ENCODE results near the gene ZNF81.
"Not testable (repeated sequence)": the region's sequence is repeated elsewhere in the genome, so short reads cannot be mapped to it uniquely, and the experiment has no call there.

The ZNF81 gene

GRCh38 chrX:47846040-47846439 is 9.3 kb downstream of the ZNF81 start:
- no peak for DNase-seq

- DNase-seq, result no peak
Measured at GRCh38 chrX:47849778-47850177, 13.1 kb downstream of the ZNF81 start.

GRCh38 chrX:47850389-47850788 is 13.7 kb downstream of the ZNF81 start:
- DNase-seq, result not testable (repeated sequence)

- DNase-seq, result no peak
Measured at GRCh38 chrX:47850901-47851300, 14.2 kb downstream of the ZNF81 start.

- peak; percentile 63 for DNase-seq
Measured at GRCh38 chrX:47854474-47854873, 17.8 kb downstream of the ZNF81 start.

- no peak for DNase-seq
Measured at GRCh38 chrX:47859686-47860085, 23.0 kb downstream of the ZNF81 start.

GRCh38 chrX:47862680-47863079 is 26.0 kb downstream of the ZNF81 start:
- DNase-seq, result no peak

GRCh38 chrX:47863187-47863586 is 26.5 kb downstream of the ZNF81 start:
- no peak for DNase-seq

GRCh38 chrX:47864300-47864699 is 27.6 kb downstream of the ZNF81 start:
- no peak for DNase-seq

GRCh38 chrX:47864785-47865184 is 28.1 kb downstream of the ZNF81 start:
- no peak for DNase-seq

- no peak for DNase-seq
Measured at GRCh38 chrX:47873123-47873522, 36.4 kb downstream of the ZNF81 start.

- DNase-seq, result no peak
Measured at GRCh38 chrX:47877327-47877726, 40.6 kb downstream of the ZNF81 start.

GRCh38 chrX:47878198-47878597 is 41.5 kb downstream of the ZNF81 start:
- no peak for DNase-seq

- no peak for DNase-seq
Measured at GRCh38 chrX:47879463-47879862, 42.8 kb downstream of the ZNF81 start.

GRCh38 chrX:47880927-47881326 is 44.2 kb downstream of the ZNF81 start:
- no peak for DNase-seq

- DNase-seq, result no peak
Measured at GRCh38 chrX:47885501-47885900, 48.8 kb downstream of the ZNF81 start.

- no peak for DNase-seq
Measured at GRCh38 chrX:47898024-47898423, 61.3 kb downstream of the ZNF81 start.

- DNase-seq, result no peak
Measured at GRCh38 chrX:47900833-47901232, 64.1 kb downstream of the ZNF81 start.

- DNase-seq, result no peak
Measured at GRCh38 chrX:47902161-47902560, 65.5 kb downstream of the ZNF81 start.

- DNase-seq, result no peak
Measured at GRCh38 chrX:47915886-47916493, 79.3 kb downstream of the ZNF81 start.

GRCh38 chrX:47918274-47918673 is 81.6 kb downstream of the ZNF81 start:
- no peak for DNase-seq

GRCh38 chrX:47927212-47927611 is 90.5 kb downstream of the ZNF81 start:
- no peak for DNase-seq

GRCh38 chrX:47931970-47932369 is 95.3 kb downstream of the ZNF81 start:
- DNase-seq, result not testable (repeated sequence)

GRCh38 chrX:47933946-47934345 is 97.2 kb downstream of the ZNF81 start:
- no peak for DNase-seq

GRCh38 chrX:47936224-47936939 is 99.7 kb downstream of the ZNF81 start:
- DNase-seq, result peak; percentile 63
